ENCODE data around the gene DLK1. TPM values are rescaled to one million over a fixed set of nuclear protein-coding genes. Genes with fewer than 3 reads are reported as not detected.

DLK1 gene
- polyA plus RNA-seq, 1 of the 3 experiments (the other 2 are of a cell fraction), result 1.7 TPM

DNA sequence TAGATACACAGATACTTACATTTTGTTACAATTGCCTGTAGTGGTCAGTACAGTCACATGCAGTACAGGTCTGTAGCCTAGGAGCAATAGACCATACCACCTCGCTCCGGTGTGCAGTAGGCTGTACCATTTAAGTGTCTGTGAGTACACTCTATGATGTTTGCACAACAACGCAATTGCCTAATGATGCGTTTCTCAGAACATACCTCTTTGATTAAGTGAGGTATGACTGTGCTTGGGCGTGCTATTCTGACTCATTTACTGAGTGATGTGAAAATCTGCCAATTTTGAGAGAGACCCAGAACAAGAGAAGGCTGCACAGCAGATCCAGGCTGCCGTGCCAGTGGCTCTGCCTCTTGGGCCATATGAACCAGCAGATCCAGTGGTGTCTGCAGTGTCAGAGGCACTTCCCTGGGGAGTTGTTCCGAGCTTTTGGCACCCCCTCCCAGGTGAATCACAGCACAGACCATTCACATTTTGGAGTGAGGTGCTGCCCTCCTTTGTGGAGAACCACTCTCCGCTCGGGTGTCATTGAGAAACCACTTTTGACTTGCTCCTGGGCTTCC is 20.4 kb downstream of the DLK1 start:
- H3K9me2 ChIP-seq, result no peaks in the 10 kb centered on the region
- no peaks in the 10 kb centered on the region for H3K36me3 ChIP-seq (replicated peaks in 1 of 2; ENCODE audit: control insufficient read depth in 1 of 2, insufficient read depth in 2 of 2, low read length in 1 of 2)
- no peak for DNase-seq
- WGBS (ENCODE audit: low lambda C conversion rate), result 50% methylated on average over 8 of the region's 9 CpGs
- CTCF ChIA-PET, result no interaction called here
- H3K9me3 ChIP-seq, result no peaks in the 10 kb centered on the region
- H3K4me1 ChIP-seq (ENCODE audit: control insufficient read depth in 1 of 2, insufficient read depth in 2 of 2, low read depth in 1 of 2, low read length in 1 of 2), result no peaks in the 10 kb centered on the region; a peak in 1 of 4 replicates
- H3F3A ChIP-seq (replicated peaks; ENCODE audit: insufficient read depth), result no peaks in the 10 kb centered on the region
- H3K4me3 ChIP-seq (ENCODE audit: low read depth in 2 of 2, low read length in 1 of 2), result no peak overlapping the region
- no peak overlapping the region for H3K4me2 ChIP-seq
- POLR2A ChIA-PET, result interaction anchor here (0.7 kb wide), 1 partner anchor 870 kb away, joined by 3 read pairs; no protein-coding TSS in a partner anchor
- H2AFZ ChIP-seq (ENCODE audit: low read depth), result no peak overlapping the region
- no peaks in the 10 kb centered on the region for H3K27me3 ChIP-seq (ENCODE audit: insufficient read depth)
- H4K20me1 ChIP-seq (ENCODE audit: insufficient read depth), result no peaks in the 10 kb centered on the region
- H3K27ac ChIP-seq (ENCODE audit: low read depth in 2 of 2, low read length in 1 of 2), result no peak overlapping the region
- H3K79me2 ChIP-seq (ENCODE audit: insufficient read depth), result no peaks in the 10 kb centered on the region
- H3K9ac ChIP-seq, result no peak overlapping the region
- no peak; the same call in 1 of the 2 replicates for TF ChIP-seq RAD21 (IDR thresholded peaks at IDR 0.05; ENCODE audit: low read length)
- no peak for TF ChIP-seq FOXM1 (IDR thresholded peaks at IDR 0.05; ENCODE audit: low read depth)
- TF ChIP-seq, protein P1, sequence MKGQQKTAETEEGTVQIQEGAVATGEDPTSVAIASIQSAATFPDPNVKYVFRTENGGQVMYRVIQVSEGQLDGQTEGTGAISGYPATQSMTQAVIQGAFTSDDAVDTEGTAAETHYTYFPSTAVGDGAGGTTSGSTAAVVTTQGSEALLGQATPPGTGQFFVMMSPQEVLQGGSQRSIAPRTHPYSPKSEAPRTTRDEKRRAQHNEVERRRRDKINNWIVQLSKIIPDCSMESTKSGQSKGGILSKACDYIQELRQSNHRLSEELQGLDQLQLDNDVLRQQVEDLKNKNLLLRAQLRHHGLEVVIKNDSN (IDR thresholded peaks at IDR 0.05; ENCODE audit: borderline replicate concordance, low read depth), result no peak
- TF ChIP-seq, protein P2, sequence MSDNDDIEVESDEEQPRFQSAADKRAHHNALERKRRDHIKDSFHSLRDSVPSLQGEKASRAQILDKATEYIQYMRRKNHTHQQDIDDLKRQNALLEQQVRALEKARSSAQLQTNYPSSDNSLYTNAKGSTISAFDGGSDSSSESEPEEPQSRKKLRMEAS (IDR thresholded peaks at IDR 0.05; ENCODE audit: low read depth), result no peak
- TF ChIP-seq RCOR1 (IDR thresholded peaks at IDR 0.05; ENCODE audit: low read length), result no peak
- TF ChIP-seq CHD2 (IDR thresholded peaks at IDR 0.05; ENCODE audit: low read length, partially characterized antibody), result no peak
- TF ChIP-seq PBX3 (IDR thresholded peaks at IDR 0.05), result no peak
- TF ChIP-seq YY1 (IDR thresholded peaks at IDR 0.05; ENCODE audit: low read depth), result no peak
- peak; percentile 28; the same call in 1 of the 2 replicates for TF ChIP-seq FOSL2 (IDR thresholded peaks at IDR 0.05; ENCODE audit: borderline replicate concordance, low read depth)
- TF ChIP-seq FOXJ3 (CRISPR knock-in tag; IDR thresholded peaks at IDR 0.05), result no peak
- TF ChIP-seq TCF12 (IDR thresholded peaks at IDR 0.05), result 0 out of 2 replicates have a peak, but pooled peaks have one; percentile 6
- TF ChIP-seq RXRA (IDR thresholded peaks at IDR 0.05; ENCODE audit: borderline replicate concordance, low read depth), result no peak
- TF ChIP-seq, protein P3, sequence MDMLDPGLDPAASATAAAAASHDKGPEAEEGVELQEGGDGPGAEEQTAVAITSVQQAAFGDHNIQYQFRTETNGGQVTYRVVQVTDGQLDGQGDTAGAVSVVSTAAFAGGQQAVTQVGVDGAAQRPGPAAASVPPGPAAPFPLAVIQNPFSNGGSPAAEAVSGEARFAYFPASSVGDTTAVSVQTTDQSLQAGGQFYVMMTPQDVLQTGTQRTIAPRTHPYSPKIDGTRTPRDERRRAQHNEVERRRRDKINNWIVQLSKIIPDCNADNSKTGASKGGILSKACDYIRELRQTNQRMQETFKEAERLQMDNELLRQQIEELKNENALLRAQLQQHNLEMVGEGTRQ (IDR thresholded peaks at IDR 0.05; ENCODE audit: borderline replicate concordance, low read depth, low read length), result no peak
- TF ChIP-seq POLR2AphosphoS5 (IDR thresholded peaks at IDR 0.05; ENCODE audit: low read depth, low read length), result no peak
- no peak for TF ChIP-seq TAF1 (IDR thresholded peaks at IDR 0.05; ENCODE audit: borderline replicate concordance, low read depth, low read length)
- TF ChIP-seq GABPA (IDR thresholded peaks at IDR 0.05; ENCODE audit: low read depth), result no peak
- TF ChIP-seq, protein P4, sequence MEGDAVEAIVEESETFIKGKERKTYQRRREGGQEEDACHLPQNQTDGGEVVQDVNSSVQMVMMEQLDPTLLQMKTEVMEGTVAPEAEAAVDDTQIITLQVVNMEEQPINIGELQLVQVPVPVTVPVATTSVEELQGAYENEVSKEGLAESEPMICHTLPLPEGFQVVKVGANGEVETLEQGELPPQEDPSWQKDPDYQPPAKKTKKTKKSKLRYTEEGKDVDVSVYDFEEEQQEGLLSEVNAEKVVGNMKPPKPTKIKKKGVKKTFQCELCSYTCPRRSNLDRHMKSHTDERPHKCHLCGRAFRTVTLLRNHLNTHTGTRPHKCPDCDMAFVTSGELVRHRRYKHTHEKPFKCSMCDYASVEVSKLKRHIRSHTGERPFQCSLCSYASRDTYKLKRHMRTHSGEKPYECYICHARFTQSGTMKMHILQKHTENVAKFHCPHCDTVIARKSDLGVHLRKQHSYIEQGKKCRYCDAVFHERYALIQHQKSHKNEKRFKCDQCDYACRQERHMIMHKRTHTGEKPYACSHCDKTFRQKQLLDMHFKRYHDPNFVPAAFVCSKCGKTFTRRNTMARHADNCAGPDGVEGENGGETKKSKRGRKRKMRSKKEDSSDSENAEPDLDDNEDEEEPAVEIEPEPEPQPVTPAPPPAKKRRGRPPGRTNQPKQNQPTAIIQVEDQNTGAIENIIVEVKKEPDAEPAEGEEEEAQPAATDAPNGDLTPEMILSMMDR (IDR thresholded peaks at IDR 0.05), result no peak

Data from SK-N-SH (cell line).